Measurements from ENCODE around the gene MRPL23. TPM values are rescaled to one million over a fixed set of nuclear protein-coding genes. Genes with fewer than 3 reads are reported as not detected.

MRPL23 gene
- total RNA-seq, 3 donors from 2014 or later, result 109 to 171 (median 112) TPM

GRCh38 chr11:1987024-1987423, 39.9 kb downstream of the MRPL23 start:
- Histone ChIP-seq H3K4me3 (no peak overlapping the region), H3K36me3 (no peaks in the 10 kb centered on the region), H3K27me3 (no peaks in the 10 kb centered on the region), H3K9me3 (no peaks in the 10 kb centered on the region), H3K4me1 (no peaks in the 10 kb centered on the region), H3K27ac (no peak overlapping the region)
- intact Hi-C loops (cut with DNase I; ENCODE audit: low total_unique reads), result no loop called here
- no peak for DNase-seq (ENCODE audit: low spot score in 2 of 2)
- no peak for TF ChIP-seq POLR2A (IDR thresholded peaks at IDR 0.05)
- TF ChIP-seq, protein P1, sequence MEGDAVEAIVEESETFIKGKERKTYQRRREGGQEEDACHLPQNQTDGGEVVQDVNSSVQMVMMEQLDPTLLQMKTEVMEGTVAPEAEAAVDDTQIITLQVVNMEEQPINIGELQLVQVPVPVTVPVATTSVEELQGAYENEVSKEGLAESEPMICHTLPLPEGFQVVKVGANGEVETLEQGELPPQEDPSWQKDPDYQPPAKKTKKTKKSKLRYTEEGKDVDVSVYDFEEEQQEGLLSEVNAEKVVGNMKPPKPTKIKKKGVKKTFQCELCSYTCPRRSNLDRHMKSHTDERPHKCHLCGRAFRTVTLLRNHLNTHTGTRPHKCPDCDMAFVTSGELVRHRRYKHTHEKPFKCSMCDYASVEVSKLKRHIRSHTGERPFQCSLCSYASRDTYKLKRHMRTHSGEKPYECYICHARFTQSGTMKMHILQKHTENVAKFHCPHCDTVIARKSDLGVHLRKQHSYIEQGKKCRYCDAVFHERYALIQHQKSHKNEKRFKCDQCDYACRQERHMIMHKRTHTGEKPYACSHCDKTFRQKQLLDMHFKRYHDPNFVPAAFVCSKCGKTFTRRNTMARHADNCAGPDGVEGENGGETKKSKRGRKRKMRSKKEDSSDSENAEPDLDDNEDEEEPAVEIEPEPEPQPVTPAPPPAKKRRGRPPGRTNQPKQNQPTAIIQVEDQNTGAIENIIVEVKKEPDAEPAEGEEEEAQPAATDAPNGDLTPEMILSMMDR (IDR thresholded peaks at IDR 0.05), result no peak
- TF ChIP-seq POLR2AphosphoS5 (IDR thresholded peaks at IDR 0.05), result no peak

DNA sequence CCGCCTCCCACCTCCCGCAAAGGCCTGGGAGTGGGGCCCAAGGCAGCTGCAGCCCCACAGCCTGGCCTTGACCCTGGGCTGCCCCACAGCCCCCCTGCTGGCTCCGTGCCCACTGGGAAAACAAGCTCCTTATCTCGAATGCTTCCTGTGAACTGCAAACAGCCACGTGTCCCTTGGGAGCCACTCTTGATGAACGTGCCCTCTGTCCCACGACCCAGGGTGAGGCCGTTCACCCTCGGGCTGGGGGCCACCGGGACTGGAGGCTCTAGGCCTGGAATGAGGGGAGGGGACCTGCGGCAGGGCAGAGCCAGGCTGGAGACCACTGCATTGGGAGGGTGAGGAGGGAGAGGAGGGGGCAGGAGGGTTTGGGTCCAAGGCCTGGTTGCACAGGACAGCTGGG, 41.0 kb downstream of the MRPL23 start:
- no peak overlapping the region for H3K27ac ChIP-seq
- no peaks in the 10 kb centered on the region for H3K27me3 ChIP-seq
- H3K4me1 ChIP-seq, result no peaks in the 10 kb centered on the region
- DNase-seq (ENCODE audit: low spot score in 2 of 2), result no peak
- intact Hi-C loops (cut with DNase I; ENCODE audit: low total_unique reads), result no loop called here
- H3K4me3 ChIP-seq, result no peak overlapping the region
- H3K9me3 ChIP-seq, result no peaks in the 10 kb centered on the region
- no peaks in the 10 kb centered on the region for H3K36me3 ChIP-seq
- TF ChIP-seq POLR2AphosphoS5 (IDR thresholded peaks at IDR 0.05) (no peak), POLR2A (IDR thresholded peaks at IDR 0.05) (no peak)
- TF ChIP-seq, protein P1 (IDR thresholded peaks at IDR 0.05), result no peak

- Histone ChIP-seq H3K27me3 (no peaks in the 10 kb centered on the region), H3K9me3 (no peaks in the 10 kb centered on the region), H3K27ac (no peak overlapping the region), H3K4me3 (no peak overlapping the region), H3K4me1 (no peaks in the 10 kb centered on the region), H3K36me3 (no peaks in the 10 kb centered on the region)
- DNase-seq (ENCODE audit: low spot score in 2 of 2), result no peak
- intact Hi-C loops (cut with DNase I; ENCODE audit: low total_unique reads), result no loop called here
- no peak for TF ChIP-seq POLR2AphosphoS5 (IDR thresholded peaks at IDR 0.05)
- TF ChIP-seq POLR2A (IDR thresholded peaks at IDR 0.05), result no peak
- TF ChIP-seq, protein P1 (IDR thresholded peaks at IDR 0.05), result no peak
These were observed 41.7 kb downstream of the MRPL23 start for GRCh38 chr11:1988667-1989317.

DNA sequence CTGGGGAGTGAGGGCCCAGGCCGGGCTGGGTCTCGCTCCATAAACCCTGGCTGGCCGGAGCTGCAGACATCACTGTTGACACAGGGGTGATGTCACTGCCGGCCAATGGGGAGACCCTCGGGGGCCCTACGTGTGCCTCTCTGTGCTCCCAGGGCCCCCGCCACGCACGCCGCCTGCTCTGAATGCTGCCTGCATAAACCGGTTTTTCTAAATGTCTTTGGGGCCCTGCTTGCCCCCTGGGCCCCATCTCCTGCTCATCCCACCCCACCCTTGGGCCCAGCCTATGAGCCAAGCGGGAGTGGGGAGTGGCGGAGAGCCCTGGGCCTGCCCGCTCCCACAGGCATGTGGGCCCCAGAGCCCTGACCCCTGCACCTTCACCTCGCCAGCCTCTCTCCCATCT, 42.8 kb downstream of the MRPL23 start:
- Histone ChIP-seq H3K9me3 (no peaks in the 10 kb centered on the region), H3K4me1 (no peaks in the 10 kb centered on the region), H3K27me3 (no peaks in the 10 kb centered on the region), H3K36me3 (no peaks in the 10 kb centered on the region), H3K4me3 (no peak overlapping the region), H3K27ac (no peak overlapping the region)
- no peak for DNase-seq (ENCODE audit: low spot score in 2 of 2)
- intact Hi-C loops (cut with DNase I; ENCODE audit: low total_unique reads), result no loop called here
- TF ChIP-seq, protein P1 (IDR thresholded peaks at IDR 0.05), result no peak
- TF ChIP-seq POLR2AphosphoS5 (IDR thresholded peaks at IDR 0.05) (no peak), POLR2A (IDR thresholded peaks at IDR 0.05) (no peak)

GRCh38 chr11:1990872-1991578, 43.9 kb downstream of the MRPL23 start:
- no peak overlapping the region for H3K27ac ChIP-seq
- no peaks in the 10 kb centered on the region for H3K36me3 ChIP-seq
- DNase-seq (ENCODE audit: low spot score in 2 of 2), result no peak
- TF ChIP-seq POLR2AphosphoS5 (IDR thresholded peaks at IDR 0.05) (no peak), POLR2A (IDR thresholded peaks at IDR 0.05) (no peak)
- TF ChIP-seq, protein P1 (IDR thresholded peaks at IDR 0.05), result no peak
- no peaks in the 10 kb centered on the region for H3K9me3 ChIP-seq
- no peaks in the 10 kb centered on the region for H3K27me3 ChIP-seq
- intact Hi-C loops (cut with DNase I; ENCODE audit: low total_unique reads), result no loop called here
- no peak overlapping the region for H3K4me3 ChIP-seq
- no peaks in the 10 kb centered on the region for H3K4me1 ChIP-seq
